ENCODE measurements around the gene ADH1B. TPM values are rescaled to one million over a fixed set of nuclear protein-coding genes. Genes with fewer than 3 reads are reported as not detected.

The ADH1B gene
- total RNA-seq, 1 donor from 2014 or later: 91.9 TPM

DNA sequence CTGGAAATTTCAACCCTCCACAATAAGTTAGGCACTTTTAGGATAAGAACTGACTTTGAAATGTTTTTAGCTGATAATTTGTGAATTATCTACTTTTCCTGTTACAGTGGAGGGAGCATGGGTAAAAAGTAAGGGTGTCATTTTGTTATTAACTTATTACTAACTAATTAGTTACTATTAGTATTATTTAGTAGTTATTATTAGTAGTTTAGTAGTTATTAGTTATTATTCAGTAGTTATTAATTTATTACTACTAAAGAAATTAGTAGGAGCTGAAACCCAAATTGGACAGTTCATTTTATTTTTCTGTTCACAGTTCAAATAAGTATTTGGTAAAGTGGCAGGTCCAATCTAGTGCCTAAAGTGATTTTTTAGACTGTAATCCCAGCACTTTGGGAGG, 35.8 kb downstream of the ADH1B start:
- H3K27ac ChIP-seq (replicated peaks): no peak overlapping the region
- H3K4me1 ChIP-seq: no peaks in the 10 kb centered on the region
- H3K4me3 ChIP-seq: no peak overlapping the region
- no peaks in the 10 kb centered on the region for H3K27me3 ChIP-seq (ENCODE audit: low read depth)
- no peaks in the 10 kb centered on the region for H3K9me3 ChIP-seq (replicated peaks)
- intact Hi-C loops (cut with micrococcal nuclease): no loop called here
- TF ChIP-seq, protein P1, sequence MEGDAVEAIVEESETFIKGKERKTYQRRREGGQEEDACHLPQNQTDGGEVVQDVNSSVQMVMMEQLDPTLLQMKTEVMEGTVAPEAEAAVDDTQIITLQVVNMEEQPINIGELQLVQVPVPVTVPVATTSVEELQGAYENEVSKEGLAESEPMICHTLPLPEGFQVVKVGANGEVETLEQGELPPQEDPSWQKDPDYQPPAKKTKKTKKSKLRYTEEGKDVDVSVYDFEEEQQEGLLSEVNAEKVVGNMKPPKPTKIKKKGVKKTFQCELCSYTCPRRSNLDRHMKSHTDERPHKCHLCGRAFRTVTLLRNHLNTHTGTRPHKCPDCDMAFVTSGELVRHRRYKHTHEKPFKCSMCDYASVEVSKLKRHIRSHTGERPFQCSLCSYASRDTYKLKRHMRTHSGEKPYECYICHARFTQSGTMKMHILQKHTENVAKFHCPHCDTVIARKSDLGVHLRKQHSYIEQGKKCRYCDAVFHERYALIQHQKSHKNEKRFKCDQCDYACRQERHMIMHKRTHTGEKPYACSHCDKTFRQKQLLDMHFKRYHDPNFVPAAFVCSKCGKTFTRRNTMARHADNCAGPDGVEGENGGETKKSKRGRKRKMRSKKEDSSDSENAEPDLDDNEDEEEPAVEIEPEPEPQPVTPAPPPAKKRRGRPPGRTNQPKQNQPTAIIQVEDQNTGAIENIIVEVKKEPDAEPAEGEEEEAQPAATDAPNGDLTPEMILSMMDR (IDR thresholded peaks at IDR 0.05; ENCODE audit: borderline replicate concordance): no peak
- no peak for DNase-seq
- no peaks in the 10 kb centered on the region for H3K36me3 ChIP-seq

DNA sequence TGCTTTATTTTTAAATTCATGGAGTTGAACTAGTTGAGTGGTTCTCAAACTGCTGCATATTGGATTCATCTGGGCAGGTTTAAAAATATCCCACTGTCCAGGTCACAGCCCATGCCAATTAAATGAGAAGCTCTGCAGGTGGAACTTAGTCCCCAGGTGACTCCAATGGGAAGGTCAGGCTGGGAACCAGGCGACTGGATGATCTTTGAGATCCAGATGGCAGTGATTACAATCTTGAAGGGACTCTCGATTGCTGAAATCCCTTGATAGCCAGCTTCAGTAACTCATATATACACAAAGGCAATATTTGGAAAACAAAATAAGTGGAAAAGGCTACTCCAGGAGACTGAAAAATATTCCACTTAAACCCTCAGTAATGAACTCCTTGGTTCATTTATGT, 38.5 kb downstream of the ADH1B start:
- no peaks in the 10 kb centered on the region for H3K36me3 ChIP-seq
- TF ChIP-seq, protein P1 (IDR thresholded peaks at IDR 0.05; ENCODE audit: borderline replicate concordance): no peak
- no peak overlapping the region for H3K27ac ChIP-seq (replicated peaks)
- intact Hi-C loops (cut with micrococcal nuclease): no loop called here
- no peak for DNase-seq
- H3K4me3 ChIP-seq: no peak overlapping the region
- H3K4me1 ChIP-seq: no peaks in the 10 kb centered on the region
- H3K27me3 ChIP-seq (ENCODE audit: low read depth): no peaks in the 10 kb centered on the region
- H3K9me3 ChIP-seq (replicated peaks): no peaks in the 10 kb centered on the region

DNA sequence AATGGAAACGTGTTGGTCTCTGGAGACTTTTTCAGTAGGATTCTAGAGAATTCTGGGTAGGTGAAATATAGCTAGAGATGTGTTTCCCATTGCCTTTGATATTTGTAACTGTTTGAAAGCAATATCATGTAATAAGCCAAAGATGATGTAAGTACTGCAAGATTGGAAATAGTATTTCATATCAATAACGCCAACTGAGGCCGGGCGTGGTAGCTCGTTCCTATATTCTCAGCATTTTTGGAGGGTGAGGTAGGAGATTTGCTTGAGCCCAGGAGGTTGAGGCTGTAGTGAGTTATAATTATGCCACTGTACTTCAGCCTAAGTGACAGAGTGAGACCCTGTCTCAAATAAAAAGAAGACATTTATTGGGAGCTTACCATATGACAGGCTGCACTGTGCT, 39.9 kb downstream of the ADH1B start:
- Histone ChIP-seq H3K4me1 (no peaks in the 10 kb centered on the region), H3K4me3 (no peak overlapping the region), H3K27ac (replicated peaks) (no peak overlapping the region), H3K27me3 (ENCODE audit: low read depth) (no peaks in the 10 kb centered on the region), H3K36me3 (no peaks in the 10 kb centered on the region), H3K9me3 (replicated peaks) (no peaks in the 10 kb centered on the region)
- no peak for DNase-seq
- TF ChIP-seq, protein P1 (IDR thresholded peaks at IDR 0.05; ENCODE audit: borderline replicate concordance): no peak
- intact Hi-C loops (cut with micrococcal nuclease): no loop called here

DNA sequence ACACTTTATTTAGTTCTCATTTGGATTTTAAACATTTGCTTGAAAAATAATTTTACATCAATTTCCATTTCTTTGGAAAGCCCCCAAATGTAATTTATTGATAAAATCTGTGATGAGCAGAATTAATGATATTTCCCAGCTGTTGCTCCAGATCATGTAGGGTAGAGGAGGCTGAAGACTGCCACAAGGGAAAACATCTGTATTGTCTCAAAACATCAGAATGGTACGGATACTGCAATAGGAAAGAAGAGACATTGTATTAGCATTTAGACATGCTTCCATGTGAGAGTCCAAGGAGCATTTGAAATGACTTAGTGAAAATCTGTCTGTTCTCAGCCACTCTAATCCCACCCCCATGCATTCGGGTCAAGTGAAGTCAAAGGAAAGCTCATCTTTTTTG, 44.8 kb downstream of the ADH1B start:
- intact Hi-C loops (cut with micrococcal nuclease): no loop called here
- H3K27ac ChIP-seq (replicated peaks): peak overlapping the region; percentile 61
- H3K9me3 ChIP-seq (replicated peaks): no peaks in the 10 kb centered on the region

DNA sequence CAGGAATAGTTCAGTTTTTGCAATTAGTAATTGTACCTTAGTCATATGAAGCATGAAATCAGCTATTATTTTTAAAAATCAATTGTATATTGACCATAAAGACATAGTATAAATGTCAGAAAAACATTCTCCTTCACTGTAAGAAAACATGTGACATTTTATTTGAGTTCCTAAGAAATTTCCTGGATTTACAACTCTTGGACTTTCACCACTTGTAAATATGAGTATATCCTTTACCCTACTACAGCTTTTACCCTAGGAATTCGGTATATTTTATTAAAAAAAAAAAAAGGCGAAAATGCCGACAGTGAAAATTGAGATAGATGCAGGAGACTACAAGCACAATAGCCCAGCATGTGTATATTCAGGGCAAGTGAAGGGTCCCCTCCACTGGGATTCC, 45.3 kb downstream of the ADH1B start:
- no peaks in the 10 kb centered on the region for H3K36me3 ChIP-seq
- H3K4me1 ChIP-seq: no peaks in the 10 kb centered on the region
- H3K9me3 ChIP-seq (replicated peaks): no peaks in the 10 kb centered on the region
- DNase-seq: no peak
- intact Hi-C loops (cut with micrococcal nuclease): no loop called here
- TF ChIP-seq, protein P1 (IDR thresholded peaks at IDR 0.05; ENCODE audit: borderline replicate concordance): no peak
- H3K4me3 ChIP-seq: no peak overlapping the region
- H3K27me3 ChIP-seq (ENCODE audit: low read depth): no peaks in the 10 kb centered on the region
- peak overlapping the region; percentile 61 for H3K27ac ChIP-seq (replicated peaks)

More for the DNA sequence above, 44.8 kb downstream of the ADH1B start:
- no peaks in the 10 kb centered on the region for H3K36me3 ChIP-seq
- no peaks in the 10 kb centered on the region for H3K4me1 ChIP-seq
- DNase-seq: no peak
- TF ChIP-seq, protein P1 (IDR thresholded peaks at IDR 0.05; ENCODE audit: borderline replicate concordance): no peak
- H3K4me3 ChIP-seq: no peak overlapping the region
- no peaks in the 10 kb centered on the region for H3K27me3 ChIP-seq (ENCODE audit: low read depth)

DNA sequence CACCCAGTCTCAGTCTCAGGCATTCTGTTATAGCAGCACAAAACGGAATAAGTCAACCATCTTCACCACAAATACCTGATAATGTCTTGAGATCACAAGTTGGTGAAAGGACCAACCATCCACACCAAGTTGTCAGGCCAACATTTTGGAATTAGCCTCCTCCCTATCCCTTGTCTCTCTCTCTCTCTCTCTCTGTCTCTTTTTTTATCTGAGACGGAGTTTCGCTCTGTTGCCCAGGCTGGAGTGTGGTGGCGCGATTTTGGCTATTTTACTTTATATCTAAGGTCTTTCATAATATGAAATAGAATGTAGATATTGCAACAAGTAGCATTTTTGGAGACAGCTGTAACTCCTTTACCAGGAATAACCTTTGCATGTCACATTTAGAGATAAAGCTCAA, 46.2 kb downstream of the ADH1B start:
- Histone ChIP-seq H3K9me3 (replicated peaks) (peaks cover 5% of the 10 kb centered on the region), H3K4me3 (no peak overlapping the region), H3K4me1 (no peaks in the 10 kb centered on the region), H3K36me3 (no peaks in the 10 kb centered on the region), H3K27me3 (ENCODE audit: low read depth) (no peaks in the 10 kb centered on the region), H3K27ac (replicated peaks) (peak overlapping the region; percentile 61)
- intact Hi-C loops (cut with micrococcal nuclease): no loop called here
- TF ChIP-seq, protein P1 (IDR thresholded peaks at IDR 0.05; ENCODE audit: borderline replicate concordance): no peak
- DNase-seq: no peak

All from left ventricle myocardium inferior (tissue), 1 donor.